Putamen (tissue), 1 donor: ENCODE measurements around the gene CFLAR.
"Not testable (repeated sequence)": the region's sequence is repeated elsewhere in the genome, so short reads cannot be mapped to it uniquely, and the experiment has no call there.

ENCODE experiments used
- DNase-seq: peaks from one replicate; pipeline ENCODE4 v3.0.0-alpha.2; 2016; ENCODE audit warnings: low spot score

CFLAR gene

GRCh38 chr2:201149064-201149820 is 33.3 kb downstream of the CFLAR start:
- no peak for DNase-seq

DNA sequence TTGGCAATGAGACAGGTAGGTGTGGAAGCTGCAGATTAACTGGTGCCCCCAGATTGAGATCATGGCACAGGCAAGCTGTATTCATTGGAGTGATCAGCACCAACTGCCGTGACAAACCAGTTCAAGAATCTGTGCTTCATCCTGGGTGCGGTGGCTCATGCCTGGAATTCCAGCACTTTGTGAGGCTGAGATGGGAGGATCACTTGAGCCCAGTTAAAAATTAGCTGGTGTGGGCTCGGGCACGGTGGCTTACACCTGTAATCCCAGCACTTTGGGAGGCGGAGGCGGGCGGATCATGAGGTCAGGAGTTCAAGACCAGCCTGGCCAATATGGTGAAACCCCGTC is 33.8 kb downstream of the CFLAR start:
- not testable (repeated sequence) for DNase-seq

DNA sequence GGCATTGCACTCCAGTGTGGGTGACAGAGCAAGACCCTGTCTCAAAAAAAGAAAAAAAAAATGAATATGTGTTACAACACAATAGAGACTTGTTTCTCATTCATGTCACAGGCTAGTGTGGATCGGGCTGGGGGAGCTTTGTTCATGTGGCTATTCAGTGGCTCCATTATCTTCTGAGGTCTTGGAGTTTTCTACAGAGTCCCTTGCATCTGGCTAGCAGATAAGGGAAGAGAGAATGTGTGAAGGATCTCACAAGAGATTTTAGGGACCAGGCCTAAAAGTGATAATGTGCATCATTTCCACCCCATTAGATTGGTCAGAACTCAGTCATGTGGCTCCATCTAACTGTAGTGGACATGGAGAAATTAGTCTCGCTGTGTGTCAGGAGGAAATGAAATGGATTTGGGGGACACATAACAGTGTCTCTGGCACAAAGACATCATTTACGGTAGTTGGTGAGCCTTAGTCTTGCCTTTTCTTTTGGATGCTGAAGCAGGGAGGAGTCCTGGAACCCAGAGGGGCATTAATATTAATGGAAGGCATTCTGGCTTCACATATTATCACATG is 34.6 kb downstream of the CFLAR start:
- no peak for DNase-seq

DNA sequence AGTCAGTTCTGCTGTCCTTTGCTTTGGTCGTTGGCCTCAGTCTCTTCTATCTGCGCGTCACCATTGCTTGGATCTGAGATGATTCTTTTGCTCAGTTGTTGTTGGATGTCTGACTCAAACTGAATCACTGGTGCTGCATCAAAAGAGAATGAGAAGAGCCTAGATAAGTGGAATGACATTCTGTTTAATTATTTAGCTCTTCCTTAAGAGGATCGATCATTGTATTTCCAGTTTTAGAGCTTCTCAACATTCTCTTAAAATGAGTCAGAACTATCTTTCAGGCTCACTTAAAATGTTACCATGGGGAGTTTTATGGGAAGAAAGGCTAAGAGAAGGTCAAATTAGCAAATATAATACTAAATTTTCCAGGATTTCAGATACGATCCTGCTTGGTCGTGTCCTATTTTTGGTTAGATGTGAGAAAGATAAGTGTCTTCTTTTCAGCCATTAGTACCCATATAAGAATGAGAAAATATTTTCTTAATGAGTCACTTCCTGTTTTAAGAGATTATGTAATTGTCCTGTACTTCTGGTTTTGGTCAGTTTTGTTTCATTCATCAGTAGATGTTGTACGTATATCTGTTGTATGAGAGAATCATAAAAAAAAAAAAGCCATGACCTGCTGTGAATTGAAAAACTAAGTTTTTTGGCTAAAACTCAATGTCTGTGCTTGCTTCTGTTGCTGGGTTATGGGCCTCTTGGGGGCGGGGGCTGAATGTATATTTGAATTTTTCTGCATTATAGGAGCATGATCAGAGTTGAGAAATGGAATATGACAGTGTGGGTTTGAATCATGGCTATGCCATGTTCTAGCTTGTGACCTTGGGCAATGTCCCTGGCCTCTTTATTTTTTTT is 35.4 kb downstream of the CFLAR start:
- no peak for DNase-seq

DNA sequence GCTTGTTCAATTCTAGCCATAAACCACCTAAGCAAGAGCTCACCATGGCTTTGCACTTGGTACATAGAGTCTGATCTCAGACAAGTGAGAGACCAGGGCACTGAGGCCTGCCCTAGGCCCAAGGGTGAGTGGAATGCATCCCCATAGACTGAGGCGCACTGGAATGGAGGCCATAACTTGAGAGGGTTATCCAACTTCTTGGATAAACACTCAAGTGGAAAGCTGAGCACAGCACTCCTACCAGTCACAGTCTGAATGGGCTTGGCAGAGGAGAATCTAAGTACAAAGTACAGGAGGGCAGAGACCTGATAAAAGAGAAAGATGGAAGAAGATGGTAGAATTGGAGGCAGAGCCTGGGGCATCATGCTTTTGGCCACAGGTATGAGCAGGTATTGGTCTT is 36.6 kb downstream of the CFLAR start:
- DNase-seq, result no peak

GRCh38 chr2:201152999-201153815 is 37.2 kb downstream of the CFLAR start:
- DNase-seq, result no peak

DNA sequence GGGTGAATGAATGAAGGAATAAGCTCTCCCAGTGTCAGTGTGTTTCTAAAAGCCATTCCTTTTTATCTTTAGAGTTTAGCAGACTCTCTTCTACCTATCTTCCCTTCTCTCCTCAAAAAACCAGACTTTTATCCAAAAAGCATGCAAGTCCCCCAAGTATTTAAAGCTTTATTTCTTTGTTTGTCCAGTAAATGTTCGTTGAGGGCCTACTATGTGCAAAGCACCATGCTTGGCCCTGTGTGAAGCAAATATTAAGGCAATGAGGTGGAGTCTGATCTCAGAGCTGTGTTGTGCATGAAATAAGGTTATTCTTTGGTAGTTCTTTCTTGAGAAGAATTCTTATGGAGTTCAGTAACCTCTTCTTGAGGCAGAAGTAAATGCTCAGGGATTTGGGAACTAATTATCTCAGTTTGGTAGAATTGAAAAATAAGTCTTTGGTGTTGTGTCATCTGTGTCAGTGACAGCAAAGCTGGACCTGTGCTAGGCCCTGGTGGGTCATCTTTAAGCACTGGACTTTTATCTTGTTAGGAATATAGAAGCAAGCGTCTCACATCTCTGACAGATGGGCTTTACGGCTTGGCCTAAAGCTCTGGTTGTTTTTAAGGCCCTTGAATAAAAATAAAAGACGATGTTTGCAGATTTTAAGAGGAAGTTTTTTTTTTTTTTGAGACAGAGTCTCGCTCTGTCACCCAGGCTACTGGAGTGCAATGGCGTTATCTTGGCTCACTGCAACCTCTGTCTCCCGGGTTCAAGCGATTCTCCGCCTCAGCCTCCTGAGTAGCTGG is 38.8 kb downstream of the CFLAR start:
- no peak for DNase-seq

- DNase-seq, result no peak
Measured at GRCh38 chr2:201156036-201156435, 40.1 kb downstream of the CFLAR start.

- DNase-seq, result no peak
Measured at GRCh38 chr2:201156640-201157039, 40.7 kb downstream of the CFLAR start.

GRCh38 chr2:201157694-201158093 is 41.7 kb downstream of the CFLAR start:
- DNase-seq, result no peak

DNA sequence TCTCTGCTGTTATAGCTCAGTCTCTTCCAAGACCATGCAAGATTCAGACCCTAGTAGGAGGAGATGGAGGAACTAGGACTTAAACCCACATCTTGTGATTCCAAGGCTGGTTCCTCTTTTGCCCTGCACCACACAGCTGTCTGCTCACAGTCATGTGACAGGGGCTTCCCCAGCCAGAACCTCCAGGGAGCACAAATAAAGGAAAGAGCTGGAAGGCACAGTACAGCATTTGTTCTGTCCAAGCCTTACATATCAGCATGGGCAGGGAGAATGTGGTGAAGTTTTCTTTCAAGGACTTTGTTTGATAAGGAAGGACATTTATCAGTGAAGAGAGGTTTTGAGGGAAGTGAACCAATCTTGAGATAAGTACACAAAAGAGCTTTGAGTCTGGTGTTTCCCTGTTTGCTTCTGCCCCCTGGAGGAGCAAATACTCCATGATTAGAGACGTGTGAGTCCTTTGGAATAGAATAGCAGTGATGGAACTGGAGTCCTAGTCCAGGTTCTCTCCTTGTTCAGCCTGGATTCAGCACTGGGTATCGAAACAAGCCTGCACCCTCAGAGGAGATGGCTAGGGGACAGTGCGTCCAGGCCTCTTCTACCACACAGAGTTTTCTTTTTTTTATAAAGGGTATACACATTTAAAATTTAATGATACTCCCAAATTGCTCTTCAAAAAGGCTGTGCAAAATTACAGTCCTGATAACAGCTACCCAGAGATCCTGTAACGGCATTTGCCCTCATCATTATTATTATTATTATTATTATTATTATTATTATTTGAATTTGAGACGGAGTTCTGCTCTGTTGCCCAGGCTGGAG is 42.4 kb downstream of the CFLAR start:
- peak; percentile 85 for DNase-seq

GRCh38 chr2:201164166-201164565 is 48.2 kb downstream of the CFLAR start:
- DNase-seq, result no peak

GRCh38 chr2:201167546-201167945 is 51.6 kb downstream of the CFLAR start:
- no peak for DNase-seq

DNA sequence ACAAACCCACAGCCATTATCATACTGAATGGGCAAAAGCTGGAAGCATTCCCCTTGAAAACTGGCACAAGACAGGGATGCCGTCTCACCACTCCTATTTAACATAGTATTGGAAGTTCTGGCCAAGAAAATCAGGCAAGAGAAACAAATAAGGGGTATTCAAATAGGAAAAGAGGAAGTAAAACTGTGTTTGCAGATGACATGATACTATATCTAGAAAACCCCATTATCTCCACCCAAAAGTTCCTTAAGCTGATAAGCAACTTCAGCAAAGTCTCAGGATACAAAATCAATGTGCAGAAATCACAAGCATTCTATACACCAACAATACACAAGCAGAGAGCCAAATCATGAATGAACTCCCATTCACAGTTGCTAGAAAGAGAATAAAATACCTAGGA is 52.5 kb downstream of the CFLAR start:
- DNase-seq, result not testable (repeated sequence)

DNA sequence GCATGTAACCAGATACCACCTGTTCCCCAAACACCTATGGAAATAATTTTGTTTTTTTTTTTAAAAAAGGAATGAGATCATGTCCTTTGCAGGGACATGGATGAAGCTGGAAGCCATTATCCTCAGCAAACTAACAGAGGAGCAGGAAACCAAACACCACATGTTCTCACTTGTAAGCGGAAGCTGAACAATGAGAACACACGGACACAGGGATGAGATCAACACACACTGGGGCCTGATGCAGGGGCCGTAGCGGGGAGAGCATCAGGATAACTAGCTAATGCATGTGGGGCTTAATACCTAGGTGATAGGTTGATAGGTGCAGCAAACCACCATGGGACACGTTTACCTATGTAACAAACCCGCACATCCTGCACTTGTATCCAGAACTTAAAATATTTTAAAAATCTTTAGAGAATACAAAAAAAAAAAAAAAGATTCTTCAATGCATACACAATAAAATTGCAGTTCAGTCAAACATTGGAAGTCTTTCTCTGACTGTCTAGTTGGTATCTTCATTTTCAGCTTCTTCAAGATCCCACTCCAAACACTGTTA is 55.4 kb downstream of the CFLAR start:
- no peak for DNase-seq

GRCh38 chr2:201172279-201172678 is 56.3 kb downstream of the CFLAR start:
- DNase-seq, result no peak

GRCh38 chr2:201174687-201175086 is 58.7 kb downstream of the CFLAR start:
- no peak for DNase-seq

DNA sequence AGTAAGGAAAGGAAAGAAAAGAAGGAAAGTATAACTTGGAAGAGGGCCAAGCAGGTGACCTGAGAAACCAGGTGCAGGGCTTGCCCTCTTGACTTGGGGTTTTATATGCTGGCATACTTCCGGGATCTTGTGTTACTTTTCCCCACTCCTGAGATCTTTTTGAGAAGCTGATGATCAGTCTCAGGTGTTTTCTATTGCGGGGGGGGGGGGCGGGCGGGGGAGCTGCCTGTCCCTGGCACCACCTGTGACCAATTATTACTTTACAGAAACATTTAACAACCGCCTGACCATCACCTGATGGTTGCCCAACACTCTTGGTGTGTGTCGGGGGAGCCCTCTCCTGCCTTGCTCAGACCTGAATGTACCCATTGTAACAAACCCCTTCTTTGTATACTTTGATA is 60.1 kb downstream of the CFLAR start:
- DNase-seq, result no peak

DNA sequence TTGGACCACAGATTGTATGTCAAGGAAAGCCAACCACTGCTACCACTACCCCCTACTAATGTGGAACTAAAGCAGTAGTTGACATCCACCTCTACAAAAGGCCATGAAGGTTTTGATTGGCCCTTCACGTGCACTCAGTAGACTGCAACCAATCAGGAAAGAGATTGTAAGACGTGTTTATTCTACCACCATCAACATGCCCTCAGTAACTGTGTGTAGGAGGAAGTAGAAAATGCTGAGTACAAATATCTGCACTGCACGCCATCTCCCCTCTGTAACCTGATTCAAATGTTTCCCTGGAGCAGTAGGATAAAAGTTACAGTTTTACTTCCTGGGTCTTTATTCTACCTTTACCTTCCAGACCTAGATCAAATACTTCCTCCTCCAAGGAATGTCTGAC is 64.0 kb downstream of the CFLAR start:
- no peak for DNase-seq

DNA sequence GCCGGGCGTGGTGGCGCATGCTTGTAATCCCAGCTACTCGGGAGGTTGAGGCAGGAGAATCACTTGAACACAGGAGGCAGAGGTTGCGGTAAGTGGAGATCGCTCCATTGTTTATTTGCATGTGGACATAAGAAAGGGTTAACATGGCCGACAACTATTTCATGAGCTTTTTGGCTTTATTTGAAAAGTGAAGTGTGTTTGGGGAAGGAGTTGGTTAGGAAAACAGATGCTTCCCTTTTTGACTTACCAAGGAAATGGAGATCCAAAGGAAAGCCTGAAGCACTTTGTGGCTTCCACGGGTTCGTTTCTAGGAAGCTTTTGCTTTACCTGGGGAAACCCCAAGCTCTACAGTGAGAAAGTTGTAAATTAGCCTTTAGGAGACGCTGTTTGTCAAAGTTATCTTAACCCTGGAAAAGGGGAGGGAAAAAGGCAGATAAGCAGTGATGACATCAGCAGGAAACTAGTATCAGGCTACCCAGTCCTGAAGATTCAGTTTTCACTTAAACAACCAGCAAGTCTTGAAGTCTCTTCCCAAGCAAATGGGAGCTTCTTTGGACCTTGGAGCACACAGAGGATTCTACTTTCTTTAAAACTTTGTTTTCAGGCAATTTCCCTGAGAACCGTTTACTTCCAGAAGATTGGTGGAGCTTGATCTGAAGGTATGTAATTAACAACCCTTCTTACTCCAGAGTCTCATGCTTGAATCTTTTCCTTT is 66.8 kb downstream of the CFLAR start, which contains the start of gene CASP10:
Gene CASP10, plus strand, starts transcription at position 492 of the 715 bp plus-strand sequence. CDS start 2,637 bp downstream, outside the sequence.
- peak; percentile 9 for DNase-seq
